SK-N-SH (cell line): ENCODE measurements around the gene FAF2.

Source experiments
- EZH2phosphoT487 ChIP-seq: fragments of 200-600 bp; sonication (generic); IDR thresholded peaks from 2 replicates; pipeline ENCODE4 v1.6.1; 2017; ENCODE audit warnings: low read depth, mixed run types, mild to moderate bottlenecking, antibody characterized with exemption, moderate library complexity, borderline replicate concordance
- GATA2 ChIP-seq: sonication (generic); formaldehyde crosslinking; IDR thresholded peaks from 2 replicates; pipeline ENCODE4 v1.5.0; 2020; ENCODE audit warnings: mild to moderate bottlenecking, missing genetic modification reagents
- USF2 ChIP-seq: fragments of 150-350 bp; IDR thresholded peaks from 2 replicates; pipeline ENCODE4 v1.6.1; 2017; ENCODE audit warnings: antibody characterized with exemption, low read length, low read depth, borderline replicate concordance
- TF ChIP-seq, protein P1 (sequence below): fragments of 200-600 bp; sonication (generic); IDR thresholded peaks from 2 replicates; pipeline ENCODE4 v1.6.1; 2017; ENCODE audit warnings: antibody characterized with exemption, mild to moderate bottlenecking, moderate library complexity
- TF ChIP-seq, protein P2 (sequence below): IDR thresholded peaks from 2 replicates; pipeline ENCODE4 v1.6.1; 2012; ENCODE audit warnings: mild to moderate bottlenecking, low read depth, low read length, moderate library complexity

DNA sequence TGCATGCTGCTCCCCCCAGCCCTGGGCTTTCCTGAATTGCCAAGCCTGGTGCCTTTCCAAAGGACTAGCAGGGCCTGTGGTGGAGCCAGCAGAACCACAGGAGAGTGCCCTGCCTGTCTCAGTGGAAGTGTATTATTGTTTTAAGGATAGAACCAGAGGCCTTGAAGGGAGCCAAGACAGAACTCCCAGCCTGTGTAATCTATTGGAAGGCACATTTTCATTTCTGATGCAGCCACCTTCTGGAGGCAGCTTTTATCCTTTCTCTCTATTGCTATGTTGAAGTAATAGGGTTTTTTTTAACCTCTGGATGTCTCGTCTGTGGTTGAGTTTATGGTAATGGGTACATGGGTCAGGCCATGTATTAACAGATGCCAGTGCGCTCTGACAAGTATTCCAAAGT lies 59.7 kb downstream of the FAF2 start:
- TF ChIP-seq, protein P1, sequence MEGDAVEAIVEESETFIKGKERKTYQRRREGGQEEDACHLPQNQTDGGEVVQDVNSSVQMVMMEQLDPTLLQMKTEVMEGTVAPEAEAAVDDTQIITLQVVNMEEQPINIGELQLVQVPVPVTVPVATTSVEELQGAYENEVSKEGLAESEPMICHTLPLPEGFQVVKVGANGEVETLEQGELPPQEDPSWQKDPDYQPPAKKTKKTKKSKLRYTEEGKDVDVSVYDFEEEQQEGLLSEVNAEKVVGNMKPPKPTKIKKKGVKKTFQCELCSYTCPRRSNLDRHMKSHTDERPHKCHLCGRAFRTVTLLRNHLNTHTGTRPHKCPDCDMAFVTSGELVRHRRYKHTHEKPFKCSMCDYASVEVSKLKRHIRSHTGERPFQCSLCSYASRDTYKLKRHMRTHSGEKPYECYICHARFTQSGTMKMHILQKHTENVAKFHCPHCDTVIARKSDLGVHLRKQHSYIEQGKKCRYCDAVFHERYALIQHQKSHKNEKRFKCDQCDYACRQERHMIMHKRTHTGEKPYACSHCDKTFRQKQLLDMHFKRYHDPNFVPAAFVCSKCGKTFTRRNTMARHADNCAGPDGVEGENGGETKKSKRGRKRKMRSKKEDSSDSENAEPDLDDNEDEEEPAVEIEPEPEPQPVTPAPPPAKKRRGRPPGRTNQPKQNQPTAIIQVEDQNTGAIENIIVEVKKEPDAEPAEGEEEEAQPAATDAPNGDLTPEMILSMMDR, result no peak
- TF ChIP-seq USF2 (no peak), EZH2phosphoT487 (no peak), GATA2 (no peak)
- TF ChIP-seq, protein P2, sequence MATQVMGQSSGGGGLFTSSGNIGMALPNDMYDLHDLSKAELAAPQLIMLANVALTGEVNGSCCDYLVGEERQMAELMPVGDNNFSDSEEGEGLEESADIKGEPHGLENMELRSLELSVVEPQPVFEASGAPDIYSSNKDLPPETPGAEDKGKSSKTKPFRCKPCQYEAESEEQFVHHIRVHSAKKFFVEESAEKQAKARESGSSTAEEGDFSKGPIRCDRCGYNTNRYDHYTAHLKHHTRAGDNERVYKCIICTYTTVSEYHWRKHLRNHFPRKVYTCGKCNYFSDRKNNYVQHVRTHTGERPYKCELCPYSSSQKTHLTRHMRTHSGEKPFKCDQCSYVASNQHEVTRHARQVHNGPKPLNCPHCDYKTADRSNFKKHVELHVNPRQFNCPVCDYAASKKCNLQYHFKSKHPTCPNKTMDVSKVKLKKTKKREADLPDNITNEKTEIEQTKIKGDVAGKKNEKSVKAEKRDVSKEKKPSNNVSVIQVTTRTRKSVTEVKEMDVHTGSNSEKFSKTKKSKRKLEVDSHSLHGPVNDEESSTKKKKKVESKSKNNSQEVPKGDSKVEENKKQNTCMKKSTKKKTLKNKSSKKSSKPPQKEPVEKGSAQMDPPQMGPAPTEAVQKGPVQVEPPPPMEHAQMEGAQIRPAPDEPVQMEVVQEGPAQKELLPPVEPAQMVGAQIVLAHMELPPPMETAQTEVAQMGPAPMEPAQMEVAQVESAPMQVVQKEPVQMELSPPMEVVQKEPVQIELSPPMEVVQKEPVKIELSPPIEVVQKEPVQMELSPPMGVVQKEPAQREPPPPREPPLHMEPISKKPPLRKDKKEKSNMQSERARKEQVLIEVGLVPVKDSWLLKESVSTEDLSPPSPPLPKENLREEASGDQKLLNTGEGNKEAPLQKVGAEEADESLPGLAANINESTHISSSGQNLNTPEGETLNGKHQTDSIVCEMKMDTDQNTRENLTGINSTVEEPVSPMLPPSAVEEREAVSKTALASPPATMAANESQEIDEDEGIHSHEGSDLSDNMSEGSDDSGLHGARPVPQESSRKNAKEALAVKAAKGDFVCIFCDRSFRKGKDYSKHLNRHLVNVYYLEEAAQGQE, result no peak
